Neural cell (in vitro differentiated cells): ENCODE data around the gene PAK5. TPM values are rescaled to one million over a fixed set of nuclear protein-coding genes. Genes with fewer than 3 reads are reported as not detected.

Source experiments
- H2AFZ ChIP-seq: fragments of 200-600, 300-800 bp; sonication (generic), shearing (Covaris generic); 2 replicates; pipeline ENCODE4 v1.6.0; 2014; ENCODE audit warnings: low read depth, mild to moderate bottlenecking, antibody characterized with exemption, low read length, moderate library complexity
- H3F3A ChIP-seq: fragments of 200-600 bp; shearing (Covaris generic); 2 replicates; pipeline ENCODE4 v1.6.1; 2016; ENCODE audit warnings: mild to moderate bottlenecking, moderate library complexity, mixed read lengths, antibody characterized with exemption, low read length; ENCODE audit not compliant: insufficient read depth, poor library complexity, severe bottlenecking
- H3K27ac ChIP-seq: fragments of 200-600, 300-800 bp; sonication (generic), shearing (Covaris generic); 2 replicates; pipeline ENCODE4 v1.5.1; 2014; ENCODE audit warnings: mild to moderate bottlenecking, low read length, moderate library complexity
- H3K27me3 ChIP-seq: fragments of 300-800, 200-600 bp; sonication (generic), shearing (Covaris generic); 2 replicates; pipeline ENCODE4 v1.6.0; 2014; ENCODE audit warnings: mild to moderate bottlenecking, low read depth, low read length, moderate library complexity; ENCODE audit not compliant: insufficient read depth
- H3K36me3 ChIP-seq: fragments of 300-800, 200-600 bp; sonication (generic), shearing (Covaris generic); 2 replicates; pipeline ENCODE4 v1.5.1; 2014; ENCODE audit warnings: mild to moderate bottlenecking, antibody characterized with exemption, low read length, moderate library complexity; ENCODE audit not compliant: insufficient read depth
- H3K4me2 ChIP-seq: fragments of 300-800, 200-600 bp; sonication (generic), shearing (Covaris generic); 2 replicates; pipeline ENCODE4 v1.6.0; 2014; ENCODE audit warnings: mild to moderate bottlenecking, low read length
- H3K4me3 ChIP-seq: fragments of 300-800, 200-600 bp; sonication (generic), shearing (Covaris generic); 2 replicates; pipeline ENCODE4 v1.5.1; 2014; ENCODE audit warnings: mild to moderate bottlenecking, low read length, moderate library complexity
- H3K79me2 ChIP-seq: fragments of 200-600 bp; shearing (Covaris generic); replicated peaks from 2 replicates; pipeline ENCODE4 v1.6.0; 2014; ENCODE audit warnings: mild to moderate bottlenecking, low read length, moderate library complexity; ENCODE audit not compliant: insufficient read depth
- H3K9ac ChIP-seq: fragments of 300-800, 200-600 bp; sonication (generic), shearing (Covaris generic); 2 replicates; pipeline ENCODE4 v1.6.1; 2016; ENCODE audit warnings: mild to moderate bottlenecking, low read length, mixed read lengths
- H3K9me2 ChIP-seq: fragments of 200-600 bp; shearing (Covaris generic); 2 replicates; pipeline ENCODE4 v1.6.1; 2016; ENCODE audit warnings: mild to moderate bottlenecking, low read length, mixed read lengths; ENCODE audit not compliant: insufficient read depth
- H3K9me3 ChIP-seq: fragments of 200-600, 300-800 bp; sonication (generic), shearing (Covaris generic); 2 replicates; pipeline ENCODE4 v1.6.1; 2016; ENCODE audit warnings: mild to moderate bottlenecking, mixed run types, low read length, moderate library complexity, mixed read lengths
- H4K20me1 ChIP-seq: fragments of 200-600 bp; shearing (Covaris generic); 2 replicates; pipeline ENCODE4 v1.6.1; 2016; ENCODE audit warnings: mild to moderate bottlenecking, mixed run types; ENCODE audit not compliant: insufficient read depth
- CTCF ChIP-seq: fragments of 450-650 bp; IDR thresholded peaks from 2 replicates; pipeline ENCODE4 v1.5.1; 2014; ENCODE audit warnings: antibody characterized with exemption, mild to moderate bottlenecking, moderate library complexity; ENCODE audit not compliant: poor library complexity, severe bottlenecking
- EZH2 ChIP-seq: fragments of 200-600, 300-800 bp; shearing (Covaris generic), sonication (generic); IDR thresholded peaks from 2 replicates; pipeline ENCODE4 v1.6.1; 2014; ENCODE audit warnings: antibody characterized with exemption, low read length, borderline replicate concordance, mild to moderate bottlenecking; ENCODE audit not compliant: insufficient read depth, poor library complexity, severe bottlenecking
- POLR2AphosphoS5 ChIP-seq: IDR thresholded peaks from 2 replicates; pipeline ENCODE4 v1.6.1; 2012
- REST ChIP-seq: IDR thresholded peaks from 2 replicates; pipeline ENCODE4 v1.6.1; 2012; ENCODE audit warnings: borderline replicate concordance
- SMC3 ChIP-seq: fragments of 450-650 bp; conservative IDR thresholded peaks from 2 replicates; pipeline ENCODE4 v1.6.1; 2014; ENCODE audit warnings: antibody characterized with exemption, mild to moderate bottlenecking, moderate library complexity; ENCODE audit not compliant: poor library complexity
- TAF1 ChIP-seq: IDR thresholded peaks from 2 replicates; pipeline ENCODE4 v1.6.1; 2012; ENCODE audit warnings: low read depth
- polyA plus RNA-seq: library from polyadenylated mRNA; depleted of rRNA; stranded (reverse); fragments of >200 nt; gene quantifications from 2 replicates; pipeline ENCODE4 v1.2.3, GENCODE V29; 2014

PAK5 gene
- polyA plus RNA-seq, 1 donor from 2014 or later, result 48.3 TPM

- Histone ChIP-seq H4K20me1 (no peaks in the 10 kb centered on the region), H3K9me3 (peaks cover 6% of the 10 kb centered on the region), H3K4me3 (peak overlapping the region; percentile 45), H3K9ac (no peak overlapping the region), H3K79me2 (no peaks in the 10 kb centered on the region), H3K27me3 (peaks cover 79% of the 10 kb centered on the region), H3F3A (no peaks in the 10 kb centered on the region), H3K36me3 (no peaks in the 10 kb centered on the region), H3K27ac (no peak overlapping the region), H3K4me2 (no peak overlapping the region), H2AFZ (no peak overlapping the region), H3K9me2 (no peaks in the 10 kb centered on the region)
- TF ChIP-seq EZH2, result peak; percentile 29
- TF ChIP-seq REST, result no peak
- no peak for TF ChIP-seq CTCF
- TF ChIP-seq POLR2AphosphoS5, result peak; percentile 6
Observed at GRCh38 chr20:9507544-9508239, 331.2 kb downstream of the PAK5 start.

GRCh38 chr20:9506964-9507369, 331.9 kb downstream of the PAK5 start:
- no peak overlapping the region for H2AFZ ChIP-seq
- H3K9me3 ChIP-seq, result peaks cover 6% of the 10 kb centered on the region
- H3K4me2 ChIP-seq, result no peak overlapping the region
- no peaks in the 10 kb centered on the region for H3K79me2 ChIP-seq
- peak overlapping the region; percentile 38 for H3K4me3 ChIP-seq
- peaks cover 72% of the 10 kb centered on the region for H3K27me3 ChIP-seq
- no peak overlapping the region for H3K27ac ChIP-seq
- TF ChIP-seq TAF1, result no peak
- no peak for TF ChIP-seq CTCF
- TF ChIP-seq SMC3, result no peak
- no peaks in the 10 kb centered on the region for H3F3A ChIP-seq
- no peaks in the 10 kb centered on the region for H3K36me3 ChIP-seq
- no peaks in the 10 kb centered on the region for H3K9me2 ChIP-seq
- no peak overlapping the region for H3K9ac ChIP-seq
- H4K20me1 ChIP-seq, result no peaks in the 10 kb centered on the region
